GM12878 (cell line): Measurements from ENCODE around the gene ANKS1A. TPM values are rescaled to one million over a fixed set of nuclear protein-coding genes. Genes with fewer than 3 reads are reported as not detected.

ENCODE experiments used
- ATAC-seq: fragments of 200-7000 bp; cut with Tn5 transposase; 3 replicates; pipeline ENCODE4 v1.9.1; 2020; ENCODE audit warnings: mild to moderate bottlenecking, moderate library complexity
- BruUV-seq: library from RNA; stranded (reverse); fragments of 400-500 nt; replicated peaks from 2 replicates; lab custom pipeline; 2021; lab: Mats Ljungman, UMichigan
- CTCF ChIA-PET: fragments of 300-600 bp; sonication (Branson Sonifier 250); formaldehyde crosslinking; extraction: SDS; loops from one replicate; lab custom pipeline; 2021; ENCODE audit warnings: inconsistent platforms; lab: Yijun Ruan, JAX
- POLR2A ChIA-PET: fragments of 350-600 bp; formaldehyde crosslinking; extraction: SDS; loops from one replicate; lab custom pipeline; 2021; ENCODE audit warnings: inconsistent platforms; lab: Charles Lee
- RAD21 ChIA-PET: fragments of 300-600 bp; sonication (Branson Sonifier 250); formaldehyde crosslinking; loops from one replicate; lab custom pipeline; 2023; ENCODE audit warnings: antibody characterized with exemption; ENCODE audit not compliant: unreplicated experiment; lab: Charles Lee
- SMC1A ChIA-PET: fragments of 300-600 bp; sonication (Branson Sonifier 250); formaldehyde crosslinking; loops from one replicate; lab custom pipeline; 2023; ENCODE audit not compliant: unreplicated experiment, uncharacterized antibody; lab: Charles Lee
- DNase-seq: peaks from one replicate; pipeline ENCODE4 v3.0.0-alpha.2; 2011; ENCODE audit warnings: low read depth, low spot score
- FAIRE-seq: peaks from 3 replicates; lab custom pipeline; 2011; peaks lifted over from hg19 to GRCh38; lab: Jason Lieb, UNC
- H2AFZ ChIP-seq: 2 replicates; pipeline ENCODE4 v1.6.0; 2011; ENCODE audit warnings: low read depth, low read length, control low read depth; ENCODE audit not compliant: control insufficient read depth
- H3K27ac ChIP-seq: 2 replicates; pipeline ENCODE4 v1.5.1; 2011; ENCODE audit warnings: control low read depth; ENCODE audit not compliant: control insufficient read depth, insufficient read depth
- H3K27me3 ChIP-seq, 2 experiments: replicated peaks in 1 of 2; 2 replicates each; pipeline versions ENCODE4 v1.6.0 to v1.6.1; 2011; ENCODE audit warnings: low read length in 1 of 2; ENCODE audit not compliant: control insufficient read depth in 2 of 2, insufficient read depth in 2 of 2
- H3K36me3 ChIP-seq, 2 experiments: 2 replicates each; pipeline ENCODE4 v1.5.1; 2011; ENCODE audit warnings: low read length in 1 of 2; ENCODE audit not compliant: control insufficient read depth in 2 of 2, insufficient read depth in 2 of 2
- H3K4me1 ChIP-seq: 2 replicates; pipeline ENCODE4 v1.6.1; 2011; ENCODE audit warnings: mild to moderate bottlenecking, low read length, moderate library complexity, mixed read lengths; ENCODE audit not compliant: control insufficient read depth, insufficient read depth
- H3K4me2 ChIP-seq: 2 replicates; pipeline ENCODE4 v1.6.0; 2011; ENCODE audit warnings: control low read depth; ENCODE audit not compliant: control insufficient read depth, insufficient read depth
- H3K4me3 ChIP-seq: fragments of 200-600 bp; sonication (generic); 2 replicates; pipeline ENCODE4 v1.5.1; 2016
- H3K79me2 ChIP-seq: 2 replicates; pipeline ENCODE4 v1.6.0; 2011; ENCODE audit warnings: low read length; ENCODE audit not compliant: control insufficient read depth, insufficient read depth
- H3K9ac ChIP-seq: 2 replicates; pipeline ENCODE4 v1.8.0; 2011; ENCODE audit warnings: low read length, control low read depth, mixed read lengths; ENCODE audit not compliant: control insufficient read depth, insufficient read depth
- H3K9me3 ChIP-seq: replicated peaks from 3 replicates; pipeline ENCODE4 v1.5.1; 2011; ENCODE audit warnings: mild to moderate bottlenecking, low read length; ENCODE audit not compliant: control insufficient read depth, insufficient read depth
- H4K20me1 ChIP-seq: 2 replicates; pipeline ENCODE4 v1.6.0; 2011; ENCODE audit not compliant: control insufficient read depth, insufficient read depth
- BMI1 ChIP-seq: fragments of 450-650 bp; IDR thresholded peaks from 2 replicates; pipeline ENCODE4 v1.6.1; 2016; ENCODE audit warnings: mild to moderate bottlenecking, moderate library complexity, borderline replicate concordance
- CREM ChIP-seq: IDR thresholded peaks from 2 replicates; pipeline ENCODE4 v1.6.1; 2014; ENCODE audit warnings: antibody characterized with exemption, low read depth
- PAX8 ChIP-seq: fragments of 450-650 bp; IDR thresholded peaks from 2 replicates; pipeline ENCODE4 v1.6.1; 2017; ENCODE audit warnings: mild to moderate bottlenecking, moderate library complexity
- RELA ChIP-seq: fragments of 450-650 bp; IDR thresholded peaks from 2 replicates; pipeline ENCODE4 v1.8.0; 2014; ENCODE audit warnings: borderline replicate concordance; ENCODE audit not compliant: partially characterized antibody
- SMC3 ChIP-seq: IDR thresholded peaks from 2 replicates; pipeline ENCODE4 v1.6.1; 2011; ENCODE audit warnings: low read length, improper control_type of control experiment, borderline replicate concordance
- ZNF384 ChIP-seq: IDR thresholded peaks from 2 replicates; pipeline ENCODE4 v1.6.1; 2012; ENCODE audit warnings: low read depth, mild to moderate bottlenecking, low read length, improper control_type of control experiment, borderline replicate concordance
- WGBS: methylation state at CpG from one replicate; pipeline ENCODE4 v1.1.6; 2016; ENCODE audit warnings: low lambda C conversion rate; ENCODE audit not compliant: insufficient replicate concordance, insufficient coverage; ENCODE audit errors: missing lambda C conversion rate; 5-methylcytosine and 5-hydroxymethylcytosine counted together
- in situ Hi-C: fragments of 300-500 bp; cut with MboI; formaldehyde crosslinking; loops from 9 replicates; pipeline ENCODE4 v1.14.3; 2018; ENCODE audit warnings: mixed read lengths
- intact Hi-C: fragments of 100-400 bp; cut with micrococcal nuclease; formaldehyde crosslinking; loops from one replicate; pipeline ENCODE4 v1.14.2; 2022; ENCODE audit not compliant: unreplicated experiment
- polyA plus RNA-seq, 11 experiments: library from polyadenylated mRNA; depleted of rRNA in 4 of 11; unstranded in 6 of 11; stranded (reverse) in 5 of 11; fragments of >200 nt; fragmentation: Nextera tagmentation in 4 of 11; fragmentation: Illumina TruSeq in 1 of 11; extraction: Ambion mirVana in 4 of 11; extraction: Trizol in 1 of 11; gene quantifications; 1 replicate in 1 of 11; 2 replicates in 10 of 11; pipeline versions ENCODE4 v1.2.1 to v1.2.3, GENCODE V29; 2011 to 2016; ENCODE audit warnings: inconsistent platforms in 2 of 11, missing spikeins in 2 of 11, low read depth in 1 of 11
- total RNA-seq, 4 experiments: library from RNA; depleted of rRNA in 3 of 4; stranded (reverse); fragments of >200 nt in 3 of 4; fragmentation: Illumina TruSeq in 1 of 4; extraction: Trizol in 1 of 4; gene quantifications; 2 replicates each; pipeline versions ENCODE4 v1.2.1 to v1.2.3, GENCODE V29; 2013 to 2021
- TF ChIP-seq, protein P1 (sequence below): fragments of 150-350 bp; IDR thresholded peaks from 2 replicates; pipeline ENCODE4 v1.6.1; 2016; ENCODE audit warnings: low read depth, low read length
- TF ChIP-seq, protein P2 (sequence below): IDR thresholded peaks from 2 replicates; pipeline ENCODE4 v1.6.1; 2012; ENCODE audit warnings: improper control_type of control experiment, low read depth, low read length; ENCODE audit not compliant: insufficient replicate concordance
- TF ChIP-seq, protein P3 (sequence below): IDR thresholded peaks from 2 replicates; pipeline ENCODE4 v1.6.1; 2011; ENCODE audit warnings: borderline replicate concordance, low read depth, mild to moderate bottlenecking, moderate library complexity, low read length; ENCODE audit not compliant: insufficient read depth, poor library complexity, severe bottlenecking

The ANKS1A gene
- total and polyA plus RNA-seq, 10 of the 15 experiments (the other 5 are each of a cell fraction or from before 2014, with no cell fraction given) = 0.60 to 7.0 (median 3.0) TPM

DNA sequence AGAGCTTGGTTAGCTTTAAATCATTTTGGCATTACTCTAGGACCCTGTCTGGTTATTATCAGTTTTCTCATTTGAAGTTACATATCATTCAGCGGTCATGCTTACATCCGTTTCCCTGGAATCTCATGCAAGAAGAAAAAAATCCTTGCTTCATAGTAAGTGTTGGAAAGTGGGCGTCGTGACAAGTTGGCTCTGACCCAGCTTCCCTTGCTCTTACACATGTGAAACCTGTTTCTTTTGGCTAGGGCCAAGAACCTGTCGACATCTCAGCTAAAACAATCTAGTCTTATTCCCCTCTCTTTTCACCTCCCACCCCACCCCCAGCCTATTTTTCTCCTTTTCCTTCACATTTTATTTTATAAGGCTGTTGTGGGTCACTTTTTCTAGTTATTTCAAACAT is 45.5 kb downstream of the ANKS1A start:
- ATAC-seq (no peak), FAIRE-seq (no peak), DNase-seq (no peak)
- ChIA-PET CTCF (interaction anchor here (0.8 kb wide), 1 partner anchor 651 kb away, joined by 3 read pairs; no protein-coding TSS in a partner anchor), RAD21 (no interaction called here), SMC1A (interaction anchor here (1.5 kb wide), 1 partner anchor 15 kb away, joined by 3 read pairs; no protein-coding TSS in a partner anchor), POLR2A (no interaction called here)
- 86% methylated on average over 5 of the region's 5 CpGs for WGBS
- Histone ChIP-seq H3K4me1 (no peaks in the 10 kb centered on the region), H4K20me1 (no peaks in the 10 kb centered on the region), H3K79me2 (no peaks in the 10 kb centered on the region), H3K27me3 (no peaks in the 10 kb centered on the region), H3K9ac (no peak overlapping the region), H3K27ac (no peak overlapping the region), H3K4me2 (no peak overlapping the region), H2AFZ (no peak overlapping the region), H3K4me3 (no peak overlapping the region), H3K9me3 (no peaks in the 10 kb centered on the region), H3K36me3 (no peaks in the 10 kb centered on the region)
- no TSS peak for BruUV-seq
- TF ChIP-seq PAX8 (no peak), CREM (no peak), RELA (no peak), SMC3 (no peak), ZNF384 (no peak), BMI1 (no peak)
- TF ChIP-seq, protein P1, sequence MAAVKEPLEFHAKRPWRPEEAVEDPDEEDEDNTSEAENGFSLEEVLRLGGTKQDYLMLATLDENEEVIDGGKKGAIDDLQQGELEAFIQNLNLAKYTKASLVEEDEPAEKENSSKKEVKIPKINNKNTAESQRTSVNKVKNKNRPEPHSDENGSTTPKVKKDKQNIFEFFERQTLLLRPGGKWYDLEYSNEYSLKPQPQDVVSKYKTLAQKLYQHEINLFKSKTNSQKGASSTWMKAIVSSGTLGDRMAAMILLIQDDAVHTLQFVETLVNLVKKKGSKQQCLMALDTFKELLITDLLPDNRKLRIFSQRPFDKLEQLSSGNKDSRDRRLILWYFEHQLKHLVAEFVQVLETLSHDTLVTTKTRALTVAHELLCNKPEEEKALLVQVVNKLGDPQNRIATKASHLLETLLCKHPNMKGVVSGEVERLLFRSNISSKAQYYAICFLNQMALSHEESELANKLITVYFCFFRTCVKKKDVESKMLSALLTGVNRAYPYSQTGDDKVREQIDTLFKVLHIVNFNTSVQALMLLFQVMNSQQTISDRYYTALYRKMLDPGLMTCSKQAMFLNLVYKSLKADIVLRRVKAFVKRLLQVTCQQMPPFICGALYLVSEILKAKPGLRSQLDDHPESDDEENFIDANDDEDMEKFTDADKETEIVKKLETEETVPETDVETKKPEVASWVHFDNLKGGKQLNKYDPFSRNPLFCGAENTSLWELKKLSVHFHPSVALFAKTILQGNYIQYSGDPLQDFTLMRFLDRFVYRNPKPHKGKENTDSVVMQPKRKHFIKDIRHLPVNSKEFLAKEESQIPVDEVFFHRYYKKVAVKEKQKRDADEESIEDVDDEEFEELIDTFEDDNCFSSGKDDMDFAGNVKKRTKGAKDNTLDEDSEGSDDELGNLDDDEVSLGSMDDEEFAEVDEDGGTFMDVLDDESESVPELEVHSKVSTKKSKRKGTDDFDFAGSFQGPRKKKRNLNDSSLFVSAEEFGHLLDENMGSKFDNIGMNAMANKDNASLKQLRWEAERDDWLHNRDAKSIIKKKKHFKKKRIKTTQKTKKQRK = no peak
- TF ChIP-seq, protein P2, sequence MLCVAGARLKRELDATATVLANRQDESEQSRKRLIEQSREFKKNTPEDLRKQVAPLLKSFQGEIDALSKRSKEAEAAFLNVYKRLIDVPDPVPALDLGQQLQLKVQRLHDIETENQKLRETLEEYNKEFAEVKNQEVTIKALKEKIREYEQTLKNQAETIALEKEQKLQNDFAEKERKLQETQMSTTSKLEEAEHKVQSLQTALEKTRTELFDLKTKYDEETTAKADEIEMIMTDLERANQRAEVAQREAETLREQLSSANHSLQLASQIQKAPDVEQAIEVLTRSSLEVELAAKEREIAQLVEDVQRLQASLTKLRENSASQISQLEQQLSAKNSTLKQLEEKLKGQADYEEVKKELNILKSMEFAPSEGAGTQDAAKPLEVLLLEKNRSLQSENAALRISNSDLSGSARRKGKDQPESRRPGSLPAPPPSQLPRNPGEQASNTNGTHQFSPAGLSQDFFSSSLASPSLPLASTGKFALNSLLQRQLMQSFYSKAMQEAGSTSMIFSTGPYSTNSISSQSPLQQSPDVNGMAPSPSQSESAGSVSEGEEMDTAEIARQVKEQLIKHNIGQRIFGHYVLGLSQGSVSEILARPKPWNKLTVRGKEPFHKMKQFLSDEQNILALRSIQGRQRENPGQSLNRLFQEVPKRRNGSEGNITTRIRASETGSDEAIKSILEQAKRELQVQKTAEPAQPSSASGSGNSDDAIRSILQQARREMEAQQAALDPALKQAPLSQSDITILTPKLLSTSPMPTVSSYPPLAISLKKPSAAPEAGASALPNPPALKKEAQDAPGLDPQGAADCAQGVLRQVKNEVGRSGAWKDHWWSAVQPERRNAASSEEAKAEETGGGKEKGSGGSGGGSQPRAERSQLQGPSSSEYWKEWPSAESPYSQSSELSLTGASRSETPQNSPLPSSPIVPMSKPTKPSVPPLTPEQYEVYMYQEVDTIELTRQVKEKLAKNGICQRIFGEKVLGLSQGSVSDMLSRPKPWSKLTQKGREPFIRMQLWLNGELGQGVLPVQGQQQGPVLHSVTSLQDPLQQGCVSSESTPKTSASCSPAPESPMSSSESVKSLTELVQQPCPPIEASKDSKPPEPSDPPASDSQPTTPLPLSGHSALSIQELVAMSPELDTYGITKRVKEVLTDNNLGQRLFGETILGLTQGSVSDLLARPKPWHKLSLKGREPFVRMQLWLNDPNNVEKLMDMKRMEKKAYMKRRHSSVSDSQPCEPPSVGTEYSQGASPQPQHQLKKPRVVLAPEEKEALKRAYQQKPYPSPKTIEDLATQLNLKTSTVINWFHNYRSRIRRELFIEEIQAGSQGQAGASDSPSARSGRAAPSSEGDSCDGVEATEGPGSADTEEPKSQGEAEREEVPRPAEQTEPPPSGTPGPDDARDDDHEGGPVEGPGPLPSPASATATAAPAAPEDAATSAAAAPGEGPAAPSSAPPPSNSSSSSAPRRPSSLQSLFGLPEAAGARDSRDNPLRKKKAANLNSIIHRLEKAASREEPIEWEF = no peak
- TF ChIP-seq, protein P3, sequence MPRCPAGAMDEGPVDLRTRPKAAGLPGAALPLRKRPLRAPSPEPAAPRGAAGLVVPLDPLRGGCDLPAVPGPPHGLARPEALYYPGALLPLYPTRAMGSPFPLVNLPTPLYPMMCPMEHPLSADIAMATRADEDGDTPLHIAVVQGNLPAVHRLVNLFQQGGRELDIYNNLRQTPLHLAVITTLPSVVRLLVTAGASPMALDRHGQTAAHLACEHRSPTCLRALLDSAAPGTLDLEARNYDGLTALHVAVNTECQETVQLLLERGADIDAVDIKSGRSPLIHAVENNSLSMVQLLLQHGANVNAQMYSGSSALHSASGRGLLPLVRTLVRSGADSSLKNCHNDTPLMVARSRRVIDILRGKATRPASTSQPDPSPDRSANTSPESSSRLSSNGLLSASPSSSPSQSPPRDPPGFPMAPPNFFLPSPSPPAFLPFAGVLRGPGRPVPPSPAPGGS = no peak
- intact Hi-C loops (no loop called here), in situ Hi-C loops (no loop called here)
